H1 (cell line): Measurements from ENCODE around the gene TRDN. TPM values are rescaled to one million over a fixed set of nuclear protein-coding genes. Genes with fewer than 3 reads are reported as not detected.

Experiments used
- CTCF ChIA-PET: fragments of 300-600 bp; sonication (Branson Sonifier 250); formaldehyde crosslinking; loops from one replicate; lab custom pipeline; 2021; ENCODE audit not compliant: partially characterized antibody; lab: Charles Lee
- POLR2A ChIA-PET: fragments of 300-600 bp; sonication (Branson Sonifier 250); formaldehyde crosslinking; loops from one replicate; lab custom pipeline; 2021; ENCODE audit warnings: inconsistent platforms; ENCODE audit not compliant: partially characterized antibody; lab: Charles Lee
- DNase-seq, 2 experiments: peaks; one replicate each; pipeline versions ENCODE4 v3.0.0 to v3.0.0-alpha.2; 2010 to 2022; ENCODE audit warnings: low spot score in 2 of 2, low read depth in 1 of 2, mixed read lengths in 1 of 2
- FAIRE-seq: peaks from 2 replicates; lab custom pipeline; 2011; peaks lifted over from hg19 to GRCh38; lab: Jason Lieb, UNC
- H2AFZ ChIP-seq: 2 replicates; pipeline ENCODE4 v1.8.1; 2012; ENCODE audit warnings: low read length, inconsistent platforms
- H2AK5ac ChIP-seq: 2 replicates; pipeline ENCODE4 v1.6.1; 2013; ENCODE audit warnings: low read depth, low read length
- H2BK120ac ChIP-seq: replicated peaks from 2 replicates; pipeline ENCODE3; 2013; ENCODE audit warnings: low read depth, low read length, inconsistent platforms
- H2BK12ac ChIP-seq: 2 replicates; pipeline ENCODE4 v1.6.1; 2013; ENCODE audit warnings: low read depth, low read length
- H2BK15ac ChIP-seq: 2 replicates; pipeline ENCODE4 v1.6.1; 2013; ENCODE audit warnings: low read length
- H2BK20ac ChIP-seq: 2 replicates; pipeline ENCODE4 v1.6.1; 2013; ENCODE audit warnings: low read length
- H2BK5ac ChIP-seq: 2 replicates; pipeline ENCODE4 v1.6.1; 2013; ENCODE audit warnings: low read depth, low read length
- H3K14ac ChIP-seq: 2 replicates; pipeline ENCODE4 v1.6.1; 2013; ENCODE audit warnings: inconsistent platforms; ENCODE audit not compliant: insufficient read length
- H3K18ac ChIP-seq: 2 replicates; pipeline ENCODE4 v1.6.1; 2013; ENCODE audit warnings: low read length; ENCODE audit errors: extremely low read depth
- H3K23ac ChIP-seq: 2 replicates; pipeline ENCODE4 v1.6.1; 2013; ENCODE audit warnings: inconsistent platforms; ENCODE audit not compliant: insufficient read length
- H3K23me2 ChIP-seq: 2 replicates; pipeline ENCODE4 v1.6.1; 2013; ENCODE audit warnings: low read depth, low read length
- H3K27ac ChIP-seq: 2 replicates; pipeline ENCODE4 v1.6.1; 2011; ENCODE audit warnings: low read depth, low read length, inconsistent platforms
- H3K27me3 ChIP-seq, 4 experiments: replicated peaks in 1 of 4; 1 replicate in 1 of 4; 2 replicates in 3 of 4; pipeline versions ENCODE4 v1.6.1 to v1.8.1; 2011 to 2013; ENCODE audit warnings: low read length in 3 of 4, mild to moderate bottlenecking in 3 of 4, inconsistent platforms in 2 of 4, mixed read lengths in 2 of 4, moderate library complexity in 1 of 4; ENCODE audit not compliant: control insufficient read depth in 3 of 4, insufficient read depth in 3 of 4; ENCODE audit errors: extremely low read depth in 1 of 4
- H3K36me3 ChIP-seq, 4 experiments: 2 replicates each; pipeline versions ENCODE4 v1.6.1 to v1.8.1; 2011 to 2013; ENCODE audit warnings: mild to moderate bottlenecking in 4 of 4, low read length in 3 of 4, moderate library complexity in 2 of 4, control low read depth in 1 of 4, inconsistent platforms in 1 of 4; ENCODE audit not compliant: insufficient read depth in 4 of 4, control insufficient read depth in 2 of 4
- H3K4ac ChIP-seq: replicated peaks from 2 replicates; pipeline ENCODE3; 2013; ENCODE audit warnings: low read length, low read depth, mixed read lengths, inconsistent platforms; ENCODE audit not compliant: insufficient read length
- H3K4me1 ChIP-seq, 4 experiments: replicated peaks in 1 of 4; 1 replicate in 1 of 4; 2 replicates in 3 of 4; pipeline versions ENCODE4 v1.6.1 to v1.8.1; 2011 to 2013; ENCODE audit warnings: low read length in 3 of 4, inconsistent platforms in 2 of 4, mixed read lengths in 1 of 4; ENCODE audit not compliant: insufficient read depth in 4 of 4, control insufficient read depth in 3 of 4
- H3K4me2 ChIP-seq, 2 experiments: 2 replicates each; pipeline versions ENCODE4 v1.6.1 to v1.8.1; 2011 to 2013; ENCODE audit warnings: low read depth in 2 of 2, low read length in 2 of 2, control low read depth in 1 of 2, inconsistent platforms in 1 of 2, mild to moderate bottlenecking in 1 of 2; ENCODE audit not compliant: insufficient read depth in 1 of 2
- H3K4me3 ChIP-seq, 4 experiments: fragments of 200-600, 300-600 bp in 1 of 4; sonication (generic), shearing (Covaris generic), sonication (Bioruptor Twin) in 1 of 4; 2 replicates each; pipeline versions ENCODE4 v1.5.1 to v1.8.1; 2011 to 2016; ENCODE audit warnings: low read length in 4 of 4, low read depth in 3 of 4, control low read depth in 2 of 4, inconsistent platforms in 2 of 4, mild to moderate bottlenecking in 2 of 4, mixed read lengths in 1 of 4, moderate library complexity in 1 of 4; ENCODE audit not compliant: insufficient read depth in 2 of 4; ENCODE audit errors: extremely low read depth in 1 of 4
- H3K56ac ChIP-seq: replicated peaks from 2 replicates; pipeline ENCODE3; 2013; ENCODE audit warnings: low read depth, mild to moderate bottlenecking, mixed read lengths, low read length, inconsistent platforms; ENCODE audit not compliant: insufficient read length
- H3K79me1 ChIP-seq: 2 replicates; pipeline ENCODE4 v1.6.1; 2013; ENCODE audit warnings: low read depth, low read length, control low read depth
- H3K79me2 ChIP-seq, 2 experiments: 2 replicates each; pipeline versions ENCODE4 v1.6.1 to v1.8.1; 2012 to 2013; ENCODE audit warnings: low read length in 2 of 2, mild to moderate bottlenecking in 2 of 2, inconsistent platforms in 1 of 2; ENCODE audit not compliant: insufficient read depth in 2 of 2, control insufficient read depth in 1 of 2
- H3K9ac ChIP-seq, 4 experiments: replicated peaks in 1 of 4; 1 replicate in 1 of 4; 2 replicates in 3 of 4; pipeline versions ENCODE4 v1.6.1 to v1.8.1; 2011 to 2013; ENCODE audit warnings: low read depth in 3 of 4, low read length in 3 of 4, control low read depth in 2 of 4, mild to moderate bottlenecking in 2 of 4, moderate library complexity in 2 of 4, inconsistent platforms in 1 of 4; ENCODE audit errors: extremely low read depth in 1 of 4
- H3K9me3 ChIP-seq, 2 experiments: 2 replicates each; pipeline versions ENCODE4 v1.6.1 to v1.8.1; 2012 to 2013; ENCODE audit warnings: mild to moderate bottlenecking in 2 of 2, moderate library complexity in 2 of 2, control low read depth in 1 of 2, inconsistent platforms in 1 of 2, low read depth in 1 of 2, low read length in 1 of 2, mixed read lengths in 1 of 2; ENCODE audit not compliant: insufficient read depth in 2 of 2
- H4K20me1 ChIP-seq, 2 experiments: replicated peaks in 1 of 2; 2 replicates each; pipeline versions ENCODE3 to v1.8.1; 2011 to 2013; ENCODE audit warnings: inconsistent platforms in 2 of 2, low read length in 2 of 2, mild to moderate bottlenecking in 1 of 2; ENCODE audit not compliant: insufficient read depth in 2 of 2, control insufficient read depth in 1 of 2
- H4K5ac ChIP-seq: 2 replicates; pipeline ENCODE4 v1.6.1; 2013; ENCODE audit warnings: low read length, low read depth, mixed read lengths, inconsistent platforms; ENCODE audit not compliant: insufficient read length
- H4K8ac ChIP-seq: 2 replicates; pipeline ENCODE4 v1.8.0; 2013; ENCODE audit warnings: mild to moderate bottlenecking, moderate library complexity, low read length, inconsistent platforms; ENCODE audit not compliant: insufficient read depth; ENCODE audit errors: extremely low read depth
- H4K91ac ChIP-seq: replicated peaks from 2 replicates; pipeline ENCODE3; 2013; ENCODE audit warnings: low read length, mixed read lengths, inconsistent platforms; ENCODE audit not compliant: insufficient read length
- CTBP2 ChIP-seq: IDR thresholded peaks from 2 replicates; pipeline ENCODE4 v1.7.0; 2011; ENCODE audit warnings: borderline replicate concordance, mild to moderate bottlenecking, moderate library complexity, mixed read lengths, low read length; ENCODE audit not compliant: insufficient read depth, insufficient read length
- HDAC6 ChIP-seq: IDR thresholded peaks from one replicate; pipeline ENCODE4 v1.7.1; 2012; ENCODE audit warnings: low read depth, mild to moderate bottlenecking, inconsistent platforms, low read length, moderate library complexity
- JUN ChIP-seq: IDR thresholded peaks from 2 replicates; pipeline ENCODE4 v1.6.1; 2011; ENCODE audit warnings: low read depth, mild to moderate bottlenecking, improper control_type of control experiment, low read length
- PHF8 ChIP-seq: fragments of 200-600 bp; sonication (generic); conservative IDR thresholded peaks from 2 replicates; pipeline ENCODE4 v1.7.1; 2012; ENCODE audit warnings: low read depth, mild to moderate bottlenecking, inconsistent platforms, low read length, moderate library complexity
- RNF2 ChIP-seq: fragments of 200-900, 300-1000 bp; sonication (generic); IDR thresholded peaks from 2 replicates; pipeline ENCODE4 v1.7.1; 2016; ENCODE audit warnings: borderline replicate concordance, low read depth, mild to moderate bottlenecking, antibody characterized with exemption, low read length; ENCODE audit not compliant: poor library complexity, severe bottlenecking; ENCODE audit errors: missing control alignments
- RXRA ChIP-seq: IDR thresholded peaks from 2 replicates; pipeline ENCODE4 v1.6.1; 2011; ENCODE audit warnings: low read depth, mild to moderate bottlenecking, low read length, moderate library complexity; ENCODE audit not compliant: insufficient read depth
- SIN3A ChIP-seq, 2 experiments: IDR thresholded peaks in 1 of 2; conservative IDR thresholded peaks in 1 of 2; 2 replicates each; pipeline ENCODE4 v1.6.1; 2011 to 2012; ENCODE audit warnings: low read length in 2 of 2, improper control_type of control experiment in 1 of 2, low read depth in 1 of 2, mild to moderate bottlenecking in 1 of 2
- SP2 ChIP-seq: IDR thresholded peaks from 2 replicates; pipeline ENCODE4 v1.6.1; 2012; ENCODE audit warnings: mild to moderate bottlenecking, low read length, inconsistent platforms
- TEAD4 ChIP-seq: IDR thresholded peaks from 2 replicates; pipeline ENCODE4 v1.6.1; 2012; ENCODE audit warnings: low read depth, low read length, inconsistent platforms, mixed read lengths
- YY1 ChIP-seq: IDR thresholded peaks from 2 replicates; pipeline ENCODE4 v1.6.1; 2011; ENCODE audit warnings: low read depth, mild to moderate bottlenecking, low read length
- polyA plus RNA-seq, 7 experiments: library from polyadenylated mRNA; depleted of rRNA in 3 of 7; stranded (reverse) in 5 of 7; unstranded in 2 of 7; fragments of >200 nt in 5 of 7; fragments of 200-250 nt in 2 of 7; gene quantifications; 1 replicate in 5 of 7; 2 replicates in 1 of 7; 4 replicates in 1 of 7; pipeline versions ENCODE4 v1.2.1 to v1.2.3, GENCODE V29; 2011 to 2013; ENCODE audit warnings: missing spikeins in 2 of 7, mixed read lengths in 2 of 7
- total RNA-seq: library from RNA; stranded (reverse); fragmentation: NEBNext Ultra II Directional; extraction: Animal tissue kit (Norgen Biotek cat#: 25700); gene quantifications from 2 replicates; pipeline ENCODE4 v1.2.1, GENCODE V29; 2021

TRDN gene
- total and polyA plus RNA-seq, 2 of the 8 experiments (the other 6 are each of a cell fraction or from before 2014, with no cell fraction given), result 1.6 to 41.6 TPM

DNA sequence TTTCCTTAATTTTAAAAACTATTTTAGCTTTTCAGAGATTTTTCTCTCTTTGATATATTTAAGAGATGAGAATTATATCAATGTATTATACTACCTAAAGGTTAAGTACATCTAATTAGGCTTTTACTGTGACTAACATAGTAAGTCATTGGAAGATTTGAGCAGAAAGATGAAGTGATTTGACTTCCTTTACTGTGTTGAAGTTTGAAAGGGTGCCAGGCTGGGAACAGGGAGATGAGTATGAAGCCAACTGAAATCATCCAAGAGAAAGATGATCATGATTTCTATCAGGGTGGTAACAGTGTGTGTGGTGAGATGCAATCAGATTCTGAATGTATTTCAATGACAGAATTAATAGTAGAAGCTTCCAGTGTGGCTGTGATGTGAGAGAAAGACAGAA is 87.3 kb downstream of the TRDN start:
- no peak overlapping the region for H3K4me3 ChIP-seq
- H3K23ac ChIP-seq, result no peak overlapping the region
- H3K18ac ChIP-seq, result no peak overlapping the region
- no peak overlapping the region for H2AK5ac ChIP-seq
- H4K5ac ChIP-seq, result no peak overlapping the region
- ChIA-PET CTCF (no interaction called here), POLR2A (no interaction called here)
- DNase-seq, result no peak
- H4K8ac ChIP-seq, result no peak overlapping the region
- H3K56ac ChIP-seq, result no peak overlapping the region
- H3K79me1 ChIP-seq, result no peaks in the 10 kb centered on the region
- no peaks in the 10 kb centered on the region for H3K79me2 ChIP-seq
- no peak overlapping the region for H3K9ac ChIP-seq
- no peak overlapping the region for H2BK5ac ChIP-seq
- H2BK15ac ChIP-seq, result no peak overlapping the region
- no peak overlapping the region for H2BK20ac ChIP-seq
- H4K20me1 ChIP-seq, result no peaks in the 10 kb centered on the region
- no peak overlapping the region for H3K4ac ChIP-seq
- H2BK120ac ChIP-seq, result no peak overlapping the region
- no peaks in the 10 kb centered on the region for H3K4me1 ChIP-seq
- no peak overlapping the region for H2BK12ac ChIP-seq
- no peak overlapping the region for H3K14ac ChIP-seq
- peaks cover 0 to 6% (median 0%) of the 10 kb centered on the region in 4 experiments; a peak in 2 of 8 replicates for H3K36me3 ChIP-seq
- no peak overlapping the region for H4K91ac ChIP-seq
- FAIRE-seq, result no peak
- no peak overlapping the region for H3K27ac ChIP-seq
- no peak overlapping the region for H3K4me2 ChIP-seq
- TF ChIP-seq JUN (no peak), RNF2 (no peak), SIN3A (conservative IDR thresholded peaks at IDR 0.05 in 1 of 2, IDR thresholded peaks at IDR 0.05 in 1 of 2; ENCODE audit: low read depth in 1 of 2, low read length in 2 of 2) (no peak), TEAD4 (no peak), HDAC6 (no peak), PHF8 (no peak), SP2 (no peak), YY1 (no peak), CTBP2 (no peak), RXRA (no peak)
- no peak overlapping the region for H2AFZ ChIP-seq
- H3K23me2 ChIP-seq, result no peaks in the 10 kb centered on the region
- H3K27me3 ChIP-seq, result no peaks in the 10 kb centered on the region
- no peaks in the 10 kb centered on the region for H3K9me3 ChIP-seq
